ENCODE measurements around the gene ATP13A2.
"Not testable (repeated sequence)": the region's sequence is repeated elsewhere in the genome, so short reads cannot be mapped to it uniquely, and the experiment has no call there.

The ATP13A2 gene

GRCh38 chr1:16956775-16957174, 55.0 kb downstream of the ATP13A2 start:
- no peak for DNase-seq

- DNase-seq: no peak
Observed at GRCh38 chr1:16955186-16955585, 56.5 kb downstream of the ATP13A2 start.

- DNase-seq: no peak
Observed at GRCh38 chr1:16954579-16954978, 57.1 kb downstream of the ATP13A2 start.

GRCh38 chr1:16952376-16952775, 59.4 kb downstream of the ATP13A2 start:
- DNase-seq: not testable (repeated sequence)

- DNase-seq: not testable (repeated sequence)
Observed at GRCh38 chr1:16949026-16949425, 62.7 kb downstream of the ATP13A2 start.

GRCh38 chr1:16948282-16948891, 63.3 kb downstream of the ATP13A2 start:
- DNase-seq: not testable (repeated sequence)

- DNase-seq: no peak
Observed at GRCh38 chr1:16946646-16947045, 65.1 kb downstream of the ATP13A2 start.

GRCh38 chr1:16946185-16946584, 65.5 kb downstream of the ATP13A2 start:
- not testable (repeated sequence) for DNase-seq

GRCh38 chr1:16945512-16945911, 66.2 kb downstream of the ATP13A2 start:
- not testable (repeated sequence) for DNase-seq

GRCh38 chr1:16944038-16944437, 67.7 kb downstream of the ATP13A2 start:
- no peak for DNase-seq

GRCh38 chr1:16939386-16940180, 72.1 kb downstream of the ATP13A2 start:
- not testable (repeated sequence) for DNase-seq

- DNase-seq: no peak
Observed at GRCh38 chr1:16938351-16939321, 73.1 kb downstream of the ATP13A2 start.

- not testable (repeated sequence) for DNase-seq
Observed at GRCh38 chr1:16936580-16936979, 75.1 kb downstream of the ATP13A2 start.

Measured in stimulated activated CD4-positive, alpha-beta T cell treated with anti-CD3 and anti-CD28 coated beads, Interleukin-2, amount 100 ng/mL, for 24 hours (primary cell).